HG02642 (cell line): ENCODE measurements around the gene MACC1.
"Not testable (repeated sequence)": the region's sequence is repeated elsewhere in the genome, so short reads cannot be mapped to it uniquely, and the experiment has no call there.

Experiments
- ATAC-seq: cut with Tn5 transposase; IDR thresholded peaks from one replicate; pipeline ENCODE4 v1.9.1; 2021; ENCODE audit warnings: mild to moderate bottlenecking; ENCODE audit not compliant: unreplicated experiment, poor library complexity

Gene MACC1

DNA sequence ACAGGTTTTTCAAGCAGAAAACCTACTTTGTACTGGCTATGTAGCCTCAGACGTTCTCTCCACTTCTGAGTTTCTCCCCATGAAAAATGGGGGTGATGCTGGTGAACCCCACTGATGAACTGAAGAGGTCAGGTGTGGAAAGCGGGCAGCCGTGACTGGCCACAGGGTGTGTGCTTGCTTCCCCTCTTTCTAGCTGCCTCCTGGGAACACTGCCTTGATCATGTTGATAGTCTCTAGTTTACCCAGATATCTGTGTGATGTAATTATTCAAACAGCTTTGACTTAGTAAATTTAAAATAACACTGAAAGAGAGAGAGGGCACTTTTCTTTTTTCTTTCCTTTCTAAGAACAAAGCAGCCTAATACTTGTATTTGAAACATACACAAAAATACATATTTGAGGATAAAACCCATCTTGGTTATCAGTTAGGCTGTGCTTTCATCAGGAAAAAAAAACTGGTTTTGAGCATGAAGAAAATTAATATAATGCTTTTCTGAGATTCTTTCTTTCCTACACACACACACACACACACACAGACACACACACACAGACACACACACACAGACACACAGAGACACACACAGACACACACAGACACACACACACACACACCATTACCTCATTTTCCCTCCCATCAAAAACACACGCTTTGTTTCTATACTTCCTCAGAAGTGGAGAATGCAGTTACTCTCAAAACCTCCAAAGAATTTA lies 76.7 kb downstream of the MACC1 start:
- ATAC-seq = no peak

DNA sequence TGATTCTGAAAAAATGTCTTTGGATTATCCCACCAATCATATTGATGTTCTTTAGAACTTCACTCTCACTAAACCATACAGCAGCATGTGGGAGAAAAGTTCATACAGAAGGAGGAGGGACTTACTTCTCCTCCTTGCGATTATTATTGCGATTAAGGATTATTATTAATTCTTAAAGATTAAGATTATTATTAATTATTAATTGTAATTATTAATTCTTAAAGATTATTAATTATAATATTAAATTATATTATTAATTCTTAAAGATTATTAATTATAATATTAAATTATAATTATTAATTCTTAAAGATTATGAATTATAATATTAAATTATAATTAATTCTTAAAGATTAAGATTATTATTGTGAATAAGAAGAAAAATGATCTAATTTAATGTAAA lies 80.5 kb downstream of the MACC1 start:
- ATAC-seq = no peak

DNA sequence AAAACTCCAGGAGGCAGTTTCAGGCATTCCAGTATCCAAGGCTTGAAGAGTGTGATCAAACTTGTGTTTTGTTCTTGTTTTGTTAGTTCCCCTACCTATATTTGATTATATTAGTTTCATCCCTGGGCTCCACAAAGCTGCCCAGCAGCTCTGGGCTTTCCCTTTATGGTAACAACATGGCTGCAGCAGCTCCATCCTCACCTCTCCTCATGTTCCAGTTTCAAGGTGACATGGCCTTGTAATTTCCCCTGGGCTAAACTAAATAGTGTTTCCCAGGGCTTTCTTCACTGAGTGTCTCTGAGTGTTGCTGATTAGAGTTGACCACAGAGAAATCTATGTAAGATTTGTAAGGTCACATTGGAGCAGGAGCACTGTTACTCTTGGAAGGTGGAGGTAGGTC lies 83.4 kb downstream of the MACC1 start:
- no peak for ATAC-seq

DNA sequence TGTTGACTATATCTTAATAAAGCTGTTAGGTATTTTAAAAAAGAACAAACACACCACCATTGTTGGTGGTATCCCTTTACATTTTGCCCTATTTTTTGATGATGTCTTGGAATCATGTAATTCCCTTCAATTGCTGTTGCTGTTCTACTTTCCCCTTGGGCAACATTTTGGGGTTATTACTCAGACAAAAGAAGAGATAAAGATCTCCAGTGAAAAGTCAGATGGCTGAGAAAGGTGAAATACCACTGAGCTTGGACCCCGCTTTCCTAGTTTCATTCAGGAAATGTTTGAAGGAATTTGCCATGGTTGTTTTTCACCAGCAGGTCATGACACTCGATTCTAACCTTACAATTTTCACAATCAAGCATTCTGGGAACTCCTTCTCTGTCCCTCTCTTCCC lies 84.6 kb downstream of the MACC1 start:
- ATAC-seq = no peak

DNA sequence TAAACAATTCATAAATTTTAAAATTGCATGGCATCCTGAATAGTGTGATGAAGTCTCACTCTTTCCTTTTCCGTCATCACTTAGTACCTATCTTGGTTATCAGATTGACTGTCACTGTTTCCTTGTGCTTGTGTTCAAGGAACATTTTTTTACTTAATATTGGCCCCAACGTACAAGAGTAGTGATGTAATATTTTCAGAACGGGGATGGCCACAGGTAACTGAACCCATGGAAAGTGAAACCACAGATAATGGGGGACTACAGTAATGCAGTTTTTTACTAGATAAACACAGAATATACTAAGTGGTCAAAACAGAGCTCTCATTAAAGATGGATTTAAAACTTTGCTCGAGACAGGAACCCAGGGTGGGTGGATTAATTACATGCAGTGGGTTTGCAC lies 85.4 kb downstream of the MACC1 start:
- ATAC-seq = no peak

DNA sequence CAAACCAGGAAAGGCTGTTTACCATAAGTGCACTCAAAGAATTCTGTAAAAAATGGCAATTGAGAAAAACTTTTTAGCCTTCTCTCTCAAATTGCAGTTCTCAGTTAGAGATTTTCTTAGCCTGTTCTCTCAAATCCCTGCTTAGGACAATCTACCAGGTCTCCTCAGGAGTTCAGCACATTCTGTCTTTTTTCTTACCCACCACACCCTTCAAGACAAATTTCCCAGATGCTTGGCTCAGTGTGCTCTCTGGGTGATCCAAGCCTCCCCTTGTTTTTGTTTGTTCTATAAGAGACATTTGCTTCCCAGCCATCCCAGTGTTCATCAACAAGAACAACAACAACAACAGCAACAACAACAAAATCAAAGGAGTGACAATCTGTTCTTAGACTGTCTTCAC lies 87.3 kb downstream of the MACC1 start:
- no peak for ATAC-seq

DNA sequence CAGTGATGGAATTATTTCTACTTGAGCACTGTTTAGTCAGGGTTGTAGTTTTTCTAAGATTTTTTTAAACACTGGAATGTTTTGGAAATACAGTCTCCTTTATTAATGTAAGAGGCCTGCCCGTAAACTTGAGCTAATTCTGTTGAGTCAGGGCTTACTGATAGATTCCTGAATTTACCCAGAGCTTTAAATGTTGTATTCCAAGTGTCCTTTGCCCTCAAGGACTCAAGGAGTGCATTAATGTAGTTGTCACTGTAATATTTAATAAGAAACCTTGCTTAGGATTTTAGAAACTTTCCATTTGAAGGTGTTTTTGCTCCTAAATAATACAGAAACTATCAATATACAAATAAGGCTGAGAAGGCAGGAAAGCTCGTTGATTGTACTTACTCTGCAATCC lies 89.2 kb downstream of the MACC1 start:
- no peak for ATAC-seq

DNA sequence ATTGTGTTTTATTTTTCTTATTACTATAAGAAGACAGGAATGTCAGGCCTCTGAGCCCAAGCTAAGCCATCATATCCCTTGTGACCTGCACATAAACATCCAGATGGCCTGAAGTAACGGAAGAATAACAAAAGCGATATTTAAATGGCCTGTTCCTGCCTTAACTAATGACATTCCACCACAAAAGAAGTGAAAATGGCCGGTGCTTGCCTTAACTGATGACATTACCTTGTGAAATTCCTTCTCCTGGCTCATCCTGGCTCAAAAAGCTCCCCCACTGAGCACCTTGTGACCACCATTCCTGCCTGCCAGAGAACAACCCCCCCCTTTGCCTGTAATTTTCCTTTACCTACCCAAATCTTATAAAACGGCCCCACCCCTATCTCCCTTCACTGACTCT lies 91.1 kb downstream of the MACC1 start:
- ATAC-seq = not testable (repeated sequence)

DNA sequence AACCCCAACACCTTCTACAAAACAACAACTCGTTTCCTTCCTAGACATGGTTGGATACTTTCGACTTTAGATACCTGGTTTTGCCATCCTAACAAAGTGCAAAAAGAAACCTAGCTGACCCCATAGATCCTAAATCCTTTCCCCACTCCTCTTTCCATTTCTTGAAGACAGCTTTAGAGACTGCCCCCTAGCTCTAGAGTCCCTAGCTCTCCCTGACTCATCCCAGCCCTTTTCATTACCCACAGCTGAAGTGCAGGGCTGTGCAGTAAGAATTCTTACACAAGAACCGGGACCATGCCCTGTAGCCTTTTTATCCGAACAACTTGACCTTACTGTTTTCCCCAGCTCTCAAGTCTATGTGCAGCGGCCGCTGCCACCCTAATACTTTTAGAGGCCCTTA lies 93.1 kb downstream of the MACC1 start:
- ATAC-seq = not testable (repeated sequence)

DNA sequence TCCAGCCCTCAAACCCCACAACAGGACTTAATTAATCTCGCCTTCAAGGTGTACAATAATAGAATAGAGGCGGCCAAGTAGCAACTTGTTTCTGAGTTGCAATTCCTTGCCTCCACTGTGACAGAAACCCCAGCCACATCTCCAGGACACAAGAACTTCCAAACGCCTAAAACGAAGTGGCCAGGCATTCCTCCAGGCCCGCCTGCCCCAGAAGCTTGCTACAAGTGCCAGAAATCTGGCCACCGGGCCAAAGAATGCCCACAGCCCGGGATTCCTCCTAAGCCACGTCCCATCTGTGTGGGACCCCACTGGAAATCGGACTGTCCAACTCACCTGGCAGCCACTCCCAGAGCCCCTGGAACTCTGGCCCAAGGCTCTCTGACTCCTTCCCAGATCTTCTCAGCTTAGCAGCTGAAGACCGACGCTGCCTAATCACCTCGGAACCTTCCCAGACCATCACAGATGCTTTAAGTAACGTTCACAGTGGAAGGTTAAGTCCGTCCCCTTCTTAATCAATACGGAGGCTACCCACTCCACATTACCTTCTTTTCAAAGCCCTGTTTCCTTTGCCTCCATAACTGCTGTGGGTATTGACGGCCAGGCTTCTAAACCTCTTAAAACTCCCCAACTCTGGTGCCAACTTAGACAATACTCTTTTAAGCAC lies 94.4 kb downstream of the MACC1 start:
- ATAC-seq = not testable (repeated sequence)

DNA sequence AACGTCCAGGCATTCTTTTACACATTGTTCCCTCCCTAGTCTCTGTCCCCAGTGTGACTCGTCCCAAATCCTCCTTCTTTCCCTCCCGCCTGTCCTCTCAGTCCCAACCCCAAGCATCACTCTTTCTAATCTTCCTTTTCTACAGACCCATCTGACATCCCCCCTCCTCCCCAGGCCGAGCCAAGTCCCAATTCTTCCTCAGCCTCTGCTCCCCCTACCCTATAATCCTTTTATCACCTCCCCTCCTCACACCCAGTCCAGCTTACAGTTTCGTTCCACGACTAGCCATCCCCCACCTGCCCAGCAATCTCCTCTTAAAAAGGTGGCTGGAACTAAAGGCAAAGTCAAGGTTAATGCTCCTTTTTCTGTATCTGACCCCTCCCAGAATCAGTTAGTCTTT lies 95.1 kb downstream of the MACC1 start:
- no peak for ATAC-seq

DNA sequence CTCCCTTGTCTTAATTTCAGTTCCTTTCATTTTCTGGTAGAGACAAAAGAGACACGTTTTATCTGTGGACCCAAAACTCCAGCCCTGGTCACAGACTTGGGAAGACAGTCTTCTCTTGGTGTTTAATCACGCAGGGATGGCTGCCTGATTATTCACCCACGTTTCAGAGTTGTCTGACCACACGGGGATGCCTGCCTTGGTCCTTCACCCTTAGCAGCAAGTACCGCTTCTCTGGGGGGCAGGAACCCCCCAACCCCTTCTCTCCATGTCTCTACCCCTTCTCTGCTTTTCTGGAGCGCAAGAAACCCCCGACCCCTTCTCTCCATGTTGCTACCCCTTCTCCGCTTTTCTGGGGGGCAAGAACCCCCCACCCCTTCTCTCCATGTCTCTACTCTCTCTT lies 95.8 kb downstream of the MACC1 start:
- ATAC-seq = no peak

DNA sequence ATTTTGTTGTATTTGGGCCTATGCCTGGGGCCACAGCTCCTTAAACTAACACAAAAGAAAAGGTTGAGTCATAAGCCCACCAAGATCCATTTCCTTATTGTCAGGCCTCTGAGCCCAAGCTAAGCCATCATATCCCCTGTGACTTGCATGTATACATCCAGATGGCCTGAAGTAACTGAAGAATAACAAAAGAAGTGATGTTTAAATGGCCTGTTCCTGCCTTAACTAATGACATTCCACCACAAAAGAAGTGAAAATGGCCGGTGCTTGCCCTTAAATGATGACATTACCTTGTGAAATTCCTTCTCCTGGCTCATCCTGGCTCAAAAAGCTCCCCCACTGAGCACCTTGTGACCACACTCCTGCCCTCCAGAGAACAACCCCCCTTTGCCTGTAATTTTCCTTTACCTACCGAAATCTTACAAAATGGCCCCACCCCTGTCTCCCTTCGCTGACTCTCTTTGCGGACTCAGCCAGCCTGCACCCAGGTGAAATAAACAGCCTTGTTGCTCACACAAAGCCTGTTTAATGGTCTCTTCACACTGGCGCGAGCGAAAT lies 96.5 kb downstream of the MACC1 start:
- ATAC-seq = not testable (repeated sequence)

DNA sequence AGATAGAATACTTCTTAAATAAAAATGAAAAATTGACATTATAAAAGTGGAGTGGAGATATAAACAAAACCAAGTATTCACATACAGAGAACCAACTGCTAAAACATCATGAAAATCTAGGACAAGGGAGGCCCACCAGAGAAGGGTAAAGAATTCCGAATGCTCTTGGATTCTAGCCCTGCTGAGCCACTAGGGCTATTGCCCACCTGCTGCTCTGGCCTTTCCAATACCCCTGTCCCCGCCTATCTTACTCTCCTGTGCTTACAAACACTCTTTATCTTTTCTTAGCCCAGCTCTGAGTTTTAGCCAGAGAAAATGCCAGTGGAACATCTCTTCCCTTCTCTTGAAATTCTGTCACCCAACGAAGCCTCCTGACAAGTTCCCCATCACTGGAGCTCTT lies 100.3 kb downstream of the MACC1 start:
- no peak for ATAC-seq

DNA sequence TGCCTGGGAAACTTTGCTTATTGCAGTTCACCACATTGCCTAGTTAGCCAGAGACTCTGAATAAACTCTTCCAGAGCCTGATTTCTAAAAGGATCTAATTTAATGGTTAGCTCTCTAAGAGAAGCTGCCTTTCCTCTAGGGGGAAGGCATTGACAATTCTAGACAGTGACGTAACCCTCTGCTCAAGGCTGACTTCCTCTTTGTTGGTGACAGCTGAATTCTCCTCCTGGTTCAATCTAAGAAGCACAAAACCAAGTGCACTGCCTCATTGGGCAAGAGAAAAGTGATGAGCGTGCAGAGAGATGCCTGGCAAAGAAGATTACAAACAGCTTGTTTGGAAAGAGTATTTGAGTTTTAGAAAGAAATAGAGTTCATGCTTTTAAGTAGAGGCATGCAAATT lies 102.7 kb downstream of the MACC1 start:
- ATAC-seq = peak; percentile 85

DNA sequence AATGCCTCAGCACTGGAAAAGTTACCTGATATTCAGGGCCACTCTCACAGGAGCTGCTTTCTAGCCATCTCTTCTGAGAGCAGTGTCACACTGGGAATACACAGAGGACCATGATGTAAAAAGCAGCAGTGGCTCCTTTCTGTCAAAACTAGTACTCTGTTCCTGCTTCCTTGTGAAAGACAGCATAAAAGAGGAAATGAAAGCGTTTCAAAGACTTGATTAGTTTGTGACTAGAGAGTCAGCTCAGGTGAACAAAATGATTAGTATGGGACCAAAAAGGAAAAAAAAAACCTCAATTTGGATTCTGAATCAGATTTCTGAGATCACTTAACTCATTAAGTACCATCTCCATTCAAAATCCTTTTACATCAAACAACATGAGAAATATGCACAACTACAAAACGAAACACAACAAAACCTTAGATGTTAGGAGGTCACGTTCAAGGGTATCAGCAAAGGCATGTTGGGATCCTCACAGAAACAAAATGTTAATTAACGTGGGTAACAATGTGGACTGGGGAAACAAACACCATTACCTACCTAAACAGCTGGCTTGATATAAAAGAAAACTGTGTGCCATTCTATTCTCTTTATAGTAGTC lies 103.7 kb downstream of the MACC1 start:
- peak; percentile 82 for ATAC-seq

DNA sequence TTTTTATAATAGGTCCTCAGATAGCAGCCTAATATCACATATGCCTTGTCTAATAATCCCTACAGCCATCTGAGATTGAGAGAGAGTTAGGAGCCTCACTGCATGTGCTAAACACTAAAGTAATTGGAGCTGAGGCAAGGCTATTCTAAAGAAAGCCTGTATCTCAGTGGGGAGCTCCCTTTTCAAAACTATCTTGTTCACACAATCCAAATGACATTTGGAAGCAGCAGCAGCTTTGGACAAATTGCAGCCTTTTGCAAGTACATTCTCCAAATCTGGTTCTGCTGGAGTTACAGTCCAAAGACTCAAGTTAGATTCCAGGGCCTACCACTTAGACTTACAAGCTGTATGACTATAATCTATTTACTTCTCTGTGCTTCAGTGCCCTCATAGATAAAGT lies 104.5 kb downstream of the MACC1 start:
- ATAC-seq = no peak

DNA sequence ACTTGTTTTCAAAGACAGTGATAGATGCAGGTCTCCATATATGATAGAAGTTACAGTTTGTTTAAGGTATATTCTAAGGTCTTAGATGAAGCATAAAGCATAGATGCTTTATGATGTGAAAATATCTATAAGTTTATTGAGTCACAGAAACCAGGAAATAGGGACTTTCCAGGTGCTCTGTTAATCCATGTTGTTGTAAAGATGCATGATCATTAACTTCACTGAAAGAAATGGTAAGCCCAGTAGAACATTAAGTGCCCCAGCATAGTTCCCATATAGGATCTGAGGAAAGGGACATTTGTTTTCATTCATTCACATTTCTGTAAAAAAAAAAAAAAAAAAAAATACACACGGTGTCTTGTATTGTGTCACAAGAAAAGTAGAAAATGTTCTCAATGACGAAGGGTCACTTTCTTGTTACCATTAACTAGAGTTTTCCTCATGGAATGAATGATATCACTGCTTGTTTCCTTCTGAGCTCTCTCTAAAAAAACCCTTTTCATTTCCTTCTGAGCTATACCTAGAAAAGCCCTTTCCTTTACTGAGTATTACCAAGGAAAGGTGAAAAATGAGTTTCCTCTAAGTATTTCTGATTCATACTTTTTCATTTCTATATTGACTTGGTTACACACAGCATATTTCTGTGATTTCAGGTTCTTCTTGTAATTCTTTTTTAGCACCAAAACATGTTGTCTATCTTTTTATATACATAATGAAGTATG lies 105.2 kb downstream of the MACC1 start:
- no peak for ATAC-seq

DNA sequence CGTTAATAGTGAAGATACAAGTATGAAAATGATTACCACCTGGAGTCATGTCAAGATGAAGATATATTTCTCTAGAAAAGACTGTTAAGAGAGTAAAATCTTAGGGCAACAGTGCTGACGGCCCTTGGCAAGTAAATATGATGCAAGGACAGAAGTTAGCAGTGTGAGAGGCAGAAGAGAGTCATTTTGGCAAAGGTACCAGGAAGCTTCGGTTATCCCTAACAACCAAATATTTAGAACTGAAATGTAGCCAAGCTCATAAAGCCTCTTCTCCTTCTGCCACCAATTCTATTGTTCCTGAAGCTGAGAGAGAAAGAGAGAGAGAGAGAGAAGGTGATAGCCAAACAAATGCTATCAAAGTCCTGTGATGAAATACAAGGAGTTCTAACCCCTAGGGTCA lies 109.6 kb downstream of the MACC1 start:
- no peak for ATAC-seq

DNA sequence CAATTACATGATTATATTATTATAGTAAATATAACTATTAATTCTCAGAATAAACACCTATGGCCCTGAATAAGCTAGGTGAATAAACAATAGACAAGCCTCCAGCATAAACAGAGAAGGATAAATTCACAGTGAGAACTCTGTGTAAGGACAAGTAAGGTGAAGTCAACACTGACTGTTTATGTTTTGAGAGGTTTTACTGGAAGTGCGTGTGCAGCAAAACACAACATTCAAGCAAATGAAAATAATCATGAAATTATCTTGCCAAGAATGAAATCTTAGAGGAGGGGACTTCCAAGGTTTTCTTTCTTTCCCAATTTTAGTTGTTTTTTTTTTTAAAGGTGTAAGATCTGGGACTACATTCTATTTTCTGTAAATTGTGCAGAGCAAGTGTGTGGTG lies 112.5 kb downstream of the MACC1 start:
- ATAC-seq = no peak

DNA sequence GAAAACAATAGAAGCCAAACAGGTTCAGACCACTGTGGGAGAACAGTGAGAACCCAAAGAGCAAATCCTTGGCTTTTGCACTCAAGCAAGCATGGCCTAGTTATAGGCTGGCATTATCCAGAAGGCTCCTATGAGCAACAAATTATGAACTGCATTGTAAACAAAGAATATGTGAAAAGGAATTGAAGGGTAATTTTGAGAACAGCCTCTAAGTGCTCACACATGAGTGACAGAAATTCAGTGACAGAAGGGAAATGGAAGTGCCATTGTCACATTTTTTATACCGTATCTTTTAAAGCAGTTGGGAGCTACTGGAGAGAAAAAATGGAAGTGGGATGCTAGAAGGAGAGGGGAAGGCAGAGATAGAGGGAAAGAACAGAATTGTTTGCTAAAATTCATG lies 114.2 kb downstream of the MACC1 start:
- ATAC-seq = no peak
